Measurements from ENCODE around the gene BMERB1.

Gene BMERB1

DNA sequence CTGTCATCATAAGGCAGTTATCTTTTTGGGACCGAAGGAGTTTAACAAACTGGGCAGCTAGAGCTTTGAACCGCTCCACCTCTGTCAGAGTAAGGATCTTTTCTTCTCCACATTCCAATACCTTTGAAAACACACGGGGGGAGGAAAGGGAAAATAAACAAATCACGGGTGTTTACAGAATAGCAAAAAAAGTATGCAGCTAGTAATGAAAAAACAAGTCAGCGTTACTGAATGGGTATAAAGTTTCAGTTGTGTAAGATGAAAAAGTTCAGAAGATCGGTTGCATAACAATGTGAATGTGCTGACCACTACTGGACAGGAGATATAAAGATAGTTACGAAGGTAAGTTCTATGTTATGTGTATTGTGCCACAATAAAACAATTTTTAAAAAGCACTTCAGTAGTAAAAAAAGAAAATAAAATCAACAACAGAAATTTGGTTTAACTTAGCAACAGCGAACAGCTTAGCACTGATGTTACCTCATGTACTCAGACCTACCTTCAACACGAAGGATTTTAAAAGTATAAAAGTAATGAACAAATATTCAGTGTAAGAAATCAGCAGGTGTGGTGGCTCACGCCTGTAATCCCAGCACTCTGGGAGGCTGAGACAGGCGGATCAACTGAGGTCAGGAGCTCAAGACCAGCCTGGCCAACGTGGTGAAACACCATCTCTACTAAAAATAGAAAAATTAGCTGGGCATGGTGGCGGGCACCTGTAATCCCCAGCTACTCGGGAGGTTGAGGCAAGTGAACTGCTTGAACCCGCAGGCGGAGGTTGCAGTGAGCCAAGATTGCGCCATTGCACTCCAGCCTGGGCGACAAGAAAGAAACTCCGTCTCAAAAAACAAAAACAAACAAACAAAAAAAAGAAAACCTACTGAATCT lies 174.3 kb downstream of the BMERB1 start:
- H3K14ac ChIP-seq (ENCODE audit: low read length), result no peak overlapping the region
- peaks cover 28 to 94% of the 10 kb centered on the region in 2 donors for H3K36me3 ChIP-seq (replicated peaks in 1 of 2; ENCODE audit: control insufficient read depth in 2 of 2, insufficient read depth in 2 of 2, low read length in 2 of 2)
- H3K9ac ChIP-seq (ENCODE audit: low read depth, low read length, poor library complexity), result no peak overlapping the region
- no peak overlapping the region for H2BK120ac ChIP-seq (ENCODE audit: low read depth, low read length)
- H2BK5ac ChIP-seq (ENCODE audit: low read length), result no peak overlapping the region
- no peaks in the 10 kb centered on the region for H3K27me3 ChIP-seq (ENCODE audit: control insufficient read depth in 3 of 3, insufficient read depth in 3 of 3, low read depth in 1 of 3, low read length in 3 of 3)
- H2BK12ac ChIP-seq (ENCODE audit: low read length), result no peak overlapping the region
- H4K91ac ChIP-seq (ENCODE audit: low read depth, low read length, poor library complexity), result no peak overlapping the region
- no peak overlapping the region for H3K4ac ChIP-seq (ENCODE audit: low read length)
- no peak overlapping the region for H4K8ac ChIP-seq (ENCODE audit: low read depth, low read length)
- H3K4me3 ChIP-seq (ENCODE audit: low read length in 2 of 2), result no peak overlapping the region
- no peaks in the 10 kb centered on the region for H3K9me3 ChIP-seq (replicated peaks in 1 of 2; ENCODE audit: control insufficient read depth in 2 of 2, insufficient read depth in 1 of 2, low read depth in 1 of 2, low read length in 2 of 2)
- WGBS, 2 donors (ENCODE audit: extremely low coverage in 2 of 2, insufficient read length in 2 of 2, insufficient replicate concordance in 1 of 2), result no CpG with 5 or more reads among the region's 19 CpGs
- H2BK15ac ChIP-seq (ENCODE audit: low read length), result no peak overlapping the region
- H3K27ac ChIP-seq (replicated peaks; ENCODE audit: low read length), result no peak overlapping the region
- no peak overlapping the region for H3K23ac ChIP-seq (ENCODE audit: low read depth, low read length, poor library complexity)
- no peak overlapping the region for H3K4me2 ChIP-seq (ENCODE audit: insufficient read depth, low read length, poor library complexity, severe bottlenecking)
- no peak overlapping the region for H3K18ac ChIP-seq (ENCODE audit: low read length)
- no peaks in the 10 kb centered on the region for H3K4me1 ChIP-seq (ENCODE audit: control insufficient read depth in 2 of 2, insufficient read depth in 1 of 2, low read depth in 1 of 2, low read length in 2 of 2)
- DNase-seq (ENCODE audit: low spot score), result no peak
- H2AFZ ChIP-seq (ENCODE audit: low read length), result no peak overlapping the region
- H2AK5ac ChIP-seq (ENCODE audit: low read depth, low read length), result no peak overlapping the region
- H3K79me1 ChIP-seq (ENCODE audit: low read depth, low read length), result peaks cover 6% of the 10 kb centered on the region

DNA sequence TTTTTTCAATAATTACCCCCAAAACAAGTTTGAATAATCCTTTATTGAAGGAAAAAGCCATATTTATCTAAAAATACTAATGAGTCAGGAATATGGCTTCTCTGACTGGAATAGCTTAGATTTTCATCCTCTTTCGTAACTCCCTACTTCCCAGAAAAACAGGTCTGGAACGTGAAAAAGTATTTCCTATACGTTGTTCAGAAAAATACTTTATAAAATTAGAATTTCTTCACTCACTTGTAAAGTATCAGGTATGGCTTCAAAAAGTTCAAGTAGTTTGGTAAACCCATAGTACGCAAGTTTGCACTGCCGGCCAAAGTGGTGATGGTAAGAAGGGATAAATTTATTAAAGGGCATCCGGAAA lies 174.9 kb downstream of the BMERB1 start:
- H3K4me3 ChIP-seq (ENCODE audit: low read length in 2 of 2), result no peak overlapping the region
- no peak overlapping the region for H3K14ac ChIP-seq (ENCODE audit: low read length)
- no peak overlapping the region for H2AK5ac ChIP-seq (ENCODE audit: low read depth, low read length)
- DNase-seq (ENCODE audit: low spot score), result no peak
- no peak overlapping the region for H3K9ac ChIP-seq (ENCODE audit: low read depth, low read length, poor library complexity)
- peaks cover 6% of the 10 kb centered on the region for H3K79me1 ChIP-seq (ENCODE audit: low read depth, low read length)
- H2BK120ac ChIP-seq (ENCODE audit: low read depth, low read length), result no peak overlapping the region
- no peak overlapping the region for H2BK5ac ChIP-seq (ENCODE audit: low read length)
- no peak overlapping the region for H2BK12ac ChIP-seq (ENCODE audit: low read length)
- H3K27me3 ChIP-seq (ENCODE audit: control insufficient read depth in 3 of 3, insufficient read depth in 3 of 3, low read depth in 1 of 3, low read length in 3 of 3), result no peaks in the 10 kb centered on the region
- no peak overlapping the region for H3K4ac ChIP-seq (ENCODE audit: low read length)
- no peak overlapping the region for H3K27ac ChIP-seq (replicated peaks; ENCODE audit: low read length)
- H3K18ac ChIP-seq (ENCODE audit: low read length), result no peak overlapping the region
- H4K8ac ChIP-seq (ENCODE audit: low read depth, low read length), result no peak overlapping the region
- no peaks in the 10 kb centered on the region for H3K9me3 ChIP-seq (replicated peaks in 1 of 2; ENCODE audit: control insufficient read depth in 2 of 2, insufficient read depth in 1 of 2, low read depth in 1 of 2, low read length in 2 of 2)
- H2AFZ ChIP-seq (ENCODE audit: low read length), result no peak overlapping the region
- H3K4me2 ChIP-seq (ENCODE audit: insufficient read depth, low read length, poor library complexity, severe bottlenecking), result no peak overlapping the region
- no peak overlapping the region for H2BK15ac ChIP-seq (ENCODE audit: low read length)
- WGBS, 2 donors (ENCODE audit: extremely low coverage in 2 of 2, insufficient read length in 2 of 2, insufficient replicate concordance in 1 of 2), result no CpG with 5 or more reads among the region's 6 CpGs
- H3K23ac ChIP-seq (ENCODE audit: low read depth, low read length, poor library complexity), result no peak overlapping the region
- no peak overlapping the region for H4K91ac ChIP-seq (ENCODE audit: low read depth, low read length, poor library complexity)
- H3K36me3 ChIP-seq (replicated peaks in 1 of 2; ENCODE audit: control insufficient read depth in 2 of 2, insufficient read depth in 2 of 2, low read length in 2 of 2), result peaks cover 26 to 92% of the 10 kb centered on the region in 2 donors
- no peaks in the 10 kb centered on the region for H3K4me1 ChIP-seq (ENCODE audit: control insufficient read depth in 2 of 2, insufficient read depth in 1 of 2, low read depth in 1 of 2, low read length in 2 of 2)

DNA sequence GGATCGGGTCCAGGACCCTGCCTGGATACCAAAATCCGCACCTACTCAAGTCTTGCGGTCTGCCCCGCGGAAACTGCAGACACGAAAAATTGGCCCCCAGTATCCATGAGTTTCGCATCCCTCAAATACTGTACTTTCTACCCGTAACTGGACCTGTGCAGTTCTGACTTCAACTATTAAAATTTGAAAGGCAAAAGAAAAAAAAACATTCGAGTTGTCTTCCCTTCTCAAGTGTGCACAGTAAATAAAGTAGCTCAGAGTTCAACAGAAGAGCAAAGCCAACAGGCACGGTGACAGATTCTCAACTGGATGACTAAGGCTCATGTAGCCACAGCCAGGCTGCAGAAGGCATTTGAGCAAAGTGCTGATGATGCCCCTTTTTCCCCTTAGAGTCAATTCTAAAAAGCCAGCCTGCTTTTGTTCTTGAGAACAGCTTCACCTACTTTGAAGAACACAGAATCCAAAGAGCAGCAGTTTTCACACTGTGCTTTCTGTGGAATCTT lies 176.0 kb downstream of the BMERB1 start:
- Histone ChIP-seq H2BK12ac (ENCODE audit: low read length) (no peak overlapping the region), H3K4me1 (ENCODE audit: control insufficient read depth in 2 of 2, insufficient read depth in 1 of 2, low read depth in 1 of 2, low read length in 2 of 2) (no peaks in the 10 kb centered on the region), H2AK5ac (ENCODE audit: low read depth, low read length) (no peak overlapping the region), H2BK5ac (ENCODE audit: low read length) (no peak overlapping the region), H2AFZ (ENCODE audit: low read length) (no peak overlapping the region), H3K9ac (ENCODE audit: low read depth, low read length, poor library complexity) (no peak overlapping the region), H3K36me3 (replicated peaks in 1 of 2; ENCODE audit: control insufficient read depth in 2 of 2, insufficient read depth in 2 of 2, low read length in 2 of 2) (peaks cover 24 to 88% of the 10 kb centered on the region in 2 donors), H3K27ac (replicated peaks; ENCODE audit: low read length) (no peak overlapping the region), H3K9me3 (replicated peaks in 1 of 2; ENCODE audit: control insufficient read depth in 2 of 2, insufficient read depth in 1 of 2, low read depth in 1 of 2, low read length in 2 of 2) (no peaks in the 10 kb centered on the region), H3K27me3 (ENCODE audit: control insufficient read depth in 3 of 3, insufficient read depth in 3 of 3, low read depth in 1 of 3, low read length in 3 of 3) (no peaks in the 10 kb centered on the region), H3K79me1 (ENCODE audit: low read depth, low read length) (peaks cover 6% of the 10 kb centered on the region), H2BK120ac (ENCODE audit: low read depth, low read length) (no peak overlapping the region), H3K23ac (ENCODE audit: low read depth, low read length, poor library complexity) (no peak overlapping the region), H2BK15ac (ENCODE audit: low read length) (no peak overlapping the region), H3K18ac (ENCODE audit: low read length) (no peak overlapping the region), H4K8ac (ENCODE audit: low read depth, low read length) (no peak overlapping the region), H3K4me3 (ENCODE audit: low read length in 2 of 2) (no peak overlapping the region), H3K4me2 (ENCODE audit: insufficient read depth, low read length, poor library complexity, severe bottlenecking) (no peak overlapping the region), H3K14ac (ENCODE audit: low read length) (no peak overlapping the region), H3K4ac (ENCODE audit: low read length) (no peak overlapping the region), H4K91ac (ENCODE audit: low read depth, low read length, poor library complexity) (no peak overlapping the region)
- WGBS, 2 donors (ENCODE audit: extremely low coverage in 2 of 2, insufficient read length in 2 of 2, insufficient replicate concordance in 1 of 2), result no CpG with 5 or more reads among the region's 10 CpGs
- no peak for DNase-seq (ENCODE audit: low spot score)

DNA sequence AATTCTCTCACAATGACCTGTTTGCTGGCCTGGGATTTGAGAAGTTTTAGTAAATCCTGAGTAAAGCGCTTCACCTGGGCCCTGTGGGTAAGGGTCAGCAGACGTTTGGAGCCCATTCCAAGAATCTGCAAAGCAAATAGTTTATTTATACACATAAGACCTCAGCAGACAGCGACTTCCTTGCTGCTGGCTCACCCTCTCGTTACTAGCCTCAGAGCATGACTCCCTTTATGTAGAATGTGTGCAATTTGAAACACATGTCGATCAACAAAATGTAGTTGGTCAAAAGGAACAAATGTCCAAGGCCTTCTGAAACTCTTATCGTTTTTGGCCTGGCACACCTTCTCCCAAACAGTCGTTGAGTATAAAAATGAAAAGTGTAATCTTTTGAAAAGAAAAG lies 177.2 kb downstream of the BMERB1 start:
- Histone ChIP-seq H3K14ac (ENCODE audit: low read length) (no peak overlapping the region), H3K4ac (ENCODE audit: low read length) (no peak overlapping the region), H2AFZ (ENCODE audit: low read length) (no peak overlapping the region), H3K36me3 (replicated peaks in 1 of 2; ENCODE audit: control insufficient read depth in 2 of 2, insufficient read depth in 2 of 2, low read length in 2 of 2) (peaks cover 31 to 88% of the 10 kb centered on the region in 2 donors), H2AK5ac (ENCODE audit: low read depth, low read length) (no peak overlapping the region), H3K9me3 (replicated peaks in 1 of 2; ENCODE audit: control insufficient read depth in 2 of 2, insufficient read depth in 1 of 2, low read depth in 1 of 2, low read length in 2 of 2) (no peaks in the 10 kb centered on the region), H2BK12ac (ENCODE audit: low read length) (no peak overlapping the region), H2BK120ac (ENCODE audit: low read depth, low read length) (no peak overlapping the region), H3K18ac (ENCODE audit: low read length) (no peak overlapping the region), H4K91ac (ENCODE audit: low read depth, low read length, poor library complexity) (no peak overlapping the region), H3K27ac (replicated peaks; ENCODE audit: low read length) (no peak overlapping the region), H3K4me3 (ENCODE audit: low read length in 2 of 2) (no peak overlapping the region), H2BK15ac (ENCODE audit: low read length) (no peak overlapping the region), H3K27me3 (ENCODE audit: control insufficient read depth in 3 of 3, insufficient read depth in 3 of 3, low read depth in 1 of 3, low read length in 3 of 3) (no peaks in the 10 kb centered on the region), H4K8ac (ENCODE audit: low read depth, low read length) (no peak overlapping the region), H3K9ac (ENCODE audit: low read depth, low read length, poor library complexity) (no peak overlapping the region), H3K79me1 (ENCODE audit: low read depth, low read length) (peaks cover 5% of the 10 kb centered on the region), H3K4me1 (ENCODE audit: control insufficient read depth in 2 of 2, insufficient read depth in 1 of 2, low read depth in 1 of 2, low read length in 2 of 2) (no peaks in the 10 kb centered on the region), H2BK5ac (ENCODE audit: low read length) (no peak overlapping the region), H3K23ac (ENCODE audit: low read depth, low read length, poor library complexity) (no peak overlapping the region), H3K4me2 (ENCODE audit: insufficient read depth, low read length, poor library complexity, severe bottlenecking) (no peak overlapping the region)
- DNase-seq (ENCODE audit: low spot score), result no peak
- no CpG with 5 or more reads among the region's 7 CpGs for WGBS, 2 donors (ENCODE audit: extremely low coverage in 2 of 2, insufficient read length in 2 of 2, insufficient replicate concordance in 1 of 2)

Measured in neuronal stem cell (in vitro differentiated cells).